H9 (cell line): ENCODE measurements around the gene PTPRN2. TPM values are rescaled to one million over a fixed set of nuclear protein-coding genes. Genes with fewer than 3 reads are reported as not detected.

Source experiments
- DNase-seq: peaks from one replicate; pipeline ENCODE4 v3.0.0-alpha.2; 2017
- H2AFZ ChIP-seq: one replicate; pipeline ENCODE4 v1.6.1; 2013; ENCODE audit warnings: mild to moderate bottlenecking, low read length, control low read depth, moderate library complexity
- H2AK5ac ChIP-seq: 2 replicates; pipeline ENCODE4 v1.6.1; 2013; ENCODE audit warnings: low read length, control low read depth, mixed read lengths; ENCODE audit not compliant: insufficient read length
- H2BK120ac ChIP-seq: one replicate; pipeline ENCODE4 v1.6.1; 2013; ENCODE audit warnings: low read depth, mild to moderate bottlenecking, low read length, control low read depth, inconsistent platforms; ENCODE audit not compliant: poor library complexity, severe bottlenecking
- H2BK12ac ChIP-seq: 2 replicates; pipeline ENCODE4 v1.6.1; 2013; ENCODE audit warnings: low read length, control low read depth, mixed read lengths, low read depth; ENCODE audit not compliant: insufficient read length
- H2BK15ac ChIP-seq: 2 replicates; pipeline ENCODE4 v1.6.1; 2013; ENCODE audit warnings: low read depth, low read length, control low read depth
- H2BK20ac ChIP-seq: one replicate; pipeline ENCODE4 v1.6.1; 2013; ENCODE audit warnings: low read depth, mild to moderate bottlenecking, low read length, control low read depth, inconsistent platforms; ENCODE audit not compliant: poor library complexity, severe bottlenecking
- H2BK5ac ChIP-seq: 2 replicates; pipeline ENCODE4 v1.6.1; 2013; ENCODE audit warnings: low read length, control low read depth, mixed read lengths; ENCODE audit not compliant: insufficient read length
- H3K14ac ChIP-seq: 2 replicates; pipeline ENCODE4 v1.6.1; 2013; ENCODE audit warnings: low read length, control low read depth; ENCODE audit not compliant: insufficient read depth
- H3K18ac ChIP-seq: 2 replicates; pipeline ENCODE4 v1.6.1; 2013; ENCODE audit warnings: low read depth, mild to moderate bottlenecking, mixed read lengths, low read length, control low read depth; ENCODE audit not compliant: insufficient read length
- H3K23ac ChIP-seq: 2 replicates; pipeline ENCODE4 v1.6.1; 2013; ENCODE audit warnings: low read length, control low read depth, mixed read lengths, low read depth; ENCODE audit not compliant: insufficient read length
- H3K23me2 ChIP-seq: 2 replicates; pipeline ENCODE4 v1.6.1; 2013; ENCODE audit warnings: low read depth, mild to moderate bottlenecking, mixed read lengths, low read length, control low read depth; ENCODE audit not compliant: insufficient read length, poor library complexity, severe bottlenecking
- H3K27ac ChIP-seq: 2 replicates; pipeline ENCODE4 v1.5.1; 2013; ENCODE audit warnings: low read length, control low read depth, mixed read lengths, low read depth; ENCODE audit not compliant: insufficient read length
- H3K27me3 ChIP-seq: 2 replicates; pipeline ENCODE4 v1.6.1; 2013; ENCODE audit warnings: low read length, control low read depth, inconsistent platforms; ENCODE audit not compliant: insufficient read depth
- H3K4ac ChIP-seq: 2 replicates; pipeline ENCODE4 v1.6.1; 2013; ENCODE audit warnings: low read depth, mild to moderate bottlenecking, control low read depth, inconsistent platforms, low read length, moderate library complexity
- H3K4me1 ChIP-seq: 2 replicates; pipeline ENCODE4 v1.6.1; 2013; ENCODE audit warnings: low read length, control low read depth, inconsistent platforms; ENCODE audit not compliant: insufficient read depth
- H3K4me2 ChIP-seq: 2 replicates; pipeline ENCODE4 v1.6.1; 2013; ENCODE audit warnings: low read length, control low read depth, mixed read lengths; ENCODE audit not compliant: insufficient read length, insufficient read depth
- H3K56ac ChIP-seq: 2 replicates; pipeline ENCODE4 v1.6.1; 2013; ENCODE audit warnings: low read depth, mild to moderate bottlenecking, mixed read lengths, low read length, control low read depth; ENCODE audit not compliant: insufficient read length
- H3K79me1 ChIP-seq: 2 replicates; pipeline ENCODE4 v1.6.1; 2013; ENCODE audit warnings: low read depth, mild to moderate bottlenecking, moderate library complexity, low read length, control low read depth, inconsistent platforms; ENCODE audit not compliant: insufficient read depth, poor library complexity, severe bottlenecking
- H3K79me2 ChIP-seq: 2 replicates; pipeline ENCODE4 v1.6.1; 2013; ENCODE audit warnings: low read length, control low read depth, inconsistent platforms; ENCODE audit not compliant: insufficient read depth
- H3K9ac ChIP-seq: 2 replicates; pipeline ENCODE4 v1.6.1; 2013; ENCODE audit warnings: low read length, control low read depth, mixed read lengths; ENCODE audit not compliant: insufficient read length; ENCODE audit errors: extremely low read depth
- H3K9me3 ChIP-seq: one replicate; pipeline ENCODE4 v1.6.1; 2013; ENCODE audit warnings: low read depth, low read length, inconsistent platforms; ENCODE audit not compliant: control insufficient read depth
- H3T11ph ChIP-seq: one replicate; pipeline ENCODE4 v1.6.1; 2013; ENCODE audit warnings: mild to moderate bottlenecking, low read length, control low read depth, inconsistent platforms
- H4K20me1 ChIP-seq: one replicate; pipeline ENCODE4 v1.6.1; 2013; ENCODE audit not compliant: control insufficient read depth, insufficient read length, insufficient read depth
- H4K5ac ChIP-seq: 2 replicates; pipeline ENCODE4 v1.6.1; 2013; ENCODE audit warnings: low read depth, mild to moderate bottlenecking, mixed read lengths, low read length, control low read depth; ENCODE audit not compliant: insufficient read length
- H4K8ac ChIP-seq: replicated peaks from 2 replicates; pipeline ENCODE4 v1.6.1; 2013; ENCODE audit warnings: low read length, control low read depth, mixed read lengths, low read depth; ENCODE audit not compliant: insufficient read length
- H4K91ac ChIP-seq: 2 replicates; pipeline ENCODE4 v1.6.1; 2013; ENCODE audit warnings: low read depth, mild to moderate bottlenecking, moderate library complexity, mixed read lengths, low read length, control low read depth; ENCODE audit not compliant: insufficient read length
- H3K27ac Mint-ChIP-seq, 3 experiments: 2 replicates in 2 of 3; 3 replicates in 1 of 3; pipeline ENCODE4 v1.8.0; 2020 to 2021; ENCODE audit warnings: mixed read lengths in 3 of 3, mild to moderate bottlenecking in 1 of 3, moderate library complexity in 1 of 3
- H3K27me3 Mint-ChIP-seq: 2 replicates; pipeline ENCODE4 v1.8.0; 2021; ENCODE audit warnings: low read depth, mild to moderate bottlenecking, moderate library complexity, mixed read lengths
- H3K36me3 Mint-ChIP-seq, 3 experiments: 2 replicates in 2 of 3; 3 replicates in 1 of 3; pipeline ENCODE4 v1.8.0; 2020 to 2021; ENCODE audit warnings: low read depth in 3 of 3, mixed read lengths in 3 of 3; ENCODE audit not compliant: insufficient read depth in 1 of 3
- H3K4me1 Mint-ChIP-seq, 2 experiments: 2 replicates each; pipeline ENCODE4 v1.8.0; 2020; ENCODE audit warnings: mixed read lengths in 2 of 2
- H3K4me3 Mint-ChIP-seq, 2 experiments: 2 replicates in 1 of 2; 3 replicates in 1 of 2; pipeline ENCODE4 v1.8.0; 2020 to 2021; ENCODE audit warnings: mild to moderate bottlenecking in 2 of 2, mixed read lengths in 2 of 2, moderate library complexity in 1 of 2
- H3K9me3 Mint-ChIP-seq, 2 experiments: 2 replicates in 1 of 2; 3 replicates in 1 of 2; pipeline ENCODE4 v1.8.0; 2020; ENCODE audit warnings: mild to moderate bottlenecking in 2 of 2, mixed read lengths in 2 of 2, moderate library complexity in 1 of 2
- WGBS: extraction: QIAGEN DNeasy Blood & Tissue Kit; methylation state at CpG from one replicate; pipeline ENCODE4 v1.1.7; 2013; ENCODE audit warnings: missing lambda C conversion rate, low lambda C conversion rate, mixed read lengths; ENCODE audit not compliant: insufficient read length; ENCODE audit errors: extremely low coverage; 5-methylcytosine and 5-hydroxymethylcytosine counted together
- total RNA-seq: library from RNA; stranded (reverse); gene quantifications from 2 replicates; pipeline ENCODE4 v1.2.1, GENCODE V29; 2021
- TF ChIP-seq, protein P1 (sequence below): fragments of 200-600 bp; sonication (generic); conservative IDR thresholded peaks from 3 replicates; pipeline ENCODE4 v1.8.0; 2021; ENCODE audit warnings: antibody characterized with exemption, mild to moderate bottlenecking

Gene PTPRN2
- total RNA-seq, 1 experiment from 2014 or later, result 5.2 TPM

DNA sequence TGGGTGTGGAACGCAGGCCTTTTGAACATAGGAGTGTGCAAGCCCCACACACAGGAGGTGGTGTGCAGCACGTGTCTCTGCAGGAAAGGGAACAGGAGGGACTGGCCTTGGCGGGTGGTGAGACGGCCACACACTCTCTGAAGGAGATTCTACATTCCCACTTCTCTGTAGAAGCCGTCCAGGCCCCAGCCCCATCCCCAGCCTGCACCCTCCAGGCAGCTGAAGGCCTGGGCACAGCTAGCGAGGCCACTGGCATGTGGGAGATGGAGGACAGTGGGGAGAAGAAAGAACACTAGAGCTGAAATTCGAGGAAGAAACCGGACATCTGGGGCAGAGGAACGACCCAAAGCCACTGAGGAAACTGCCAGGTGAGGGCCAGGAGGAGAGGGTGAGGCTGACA lies 743.5 kb downstream of the PTPRN2 start:
- Histone ChIP-seq H3K18ac (peak overlapping the region; percentile 24), H3K4me1 (peaks cover 4% of the 10 kb centered on the region; the same call in 1 of the 2 replicates), H4K8ac (no peak overlapping the region), H3K79me2 (no peaks in the 10 kb centered on the region), H3T11ph (no peak overlapping the region), H3K23me2 (no peaks in the 10 kb centered on the region), H2BK5ac (no peak overlapping the region), H2BK15ac (no peak overlapping the region), H2AFZ (no peak overlapping the region), H2BK120ac (no peak overlapping the region), H2BK20ac (no peak overlapping the region), H4K20me1 (no peaks in the 10 kb centered on the region), H4K91ac (no peak overlapping the region), H2AK5ac (no peak overlapping the region), H3K4me2 (no peak overlapping the region), H3K9me3 (no peaks in the 10 kb centered on the region), H3K79me1 (no peaks in the 10 kb centered on the region), H3K27ac (no peak overlapping the region), H3K23ac (no peak overlapping the region), H3K9ac (no peak overlapping the region), H4K5ac (no peak overlapping the region), H3K4ac (no peak overlapping the region), H3K14ac (no peak overlapping the region; the same call in 1 of the 2 replicates), H2BK12ac (no peak overlapping the region), H3K27me3 (no peaks in the 10 kb centered on the region), H3K56ac (no peak overlapping the region)
- no peak for DNase-seq
- Mint-ChIP-seq H3K27me3 (peaks cover 4% of the 10 kb centered on the region; the same call in 1 of the 2 replicates), H3K27ac (no peak overlapping the region), H3K9me3 (no peaks in the 10 kb centered on the region), H3K4me3 (no peak overlapping the region), H3K36me3 (no peaks in the 10 kb centered on the region; a peak in 1 of 7 replicates), H3K4me1 (peaks cover 30 to 33% of the 10 kb centered on the region in 2 experiments)
- WGBS, result no CpG with 5 or more reads among the region's 9 CpGs
- TF ChIP-seq, protein P1, sequence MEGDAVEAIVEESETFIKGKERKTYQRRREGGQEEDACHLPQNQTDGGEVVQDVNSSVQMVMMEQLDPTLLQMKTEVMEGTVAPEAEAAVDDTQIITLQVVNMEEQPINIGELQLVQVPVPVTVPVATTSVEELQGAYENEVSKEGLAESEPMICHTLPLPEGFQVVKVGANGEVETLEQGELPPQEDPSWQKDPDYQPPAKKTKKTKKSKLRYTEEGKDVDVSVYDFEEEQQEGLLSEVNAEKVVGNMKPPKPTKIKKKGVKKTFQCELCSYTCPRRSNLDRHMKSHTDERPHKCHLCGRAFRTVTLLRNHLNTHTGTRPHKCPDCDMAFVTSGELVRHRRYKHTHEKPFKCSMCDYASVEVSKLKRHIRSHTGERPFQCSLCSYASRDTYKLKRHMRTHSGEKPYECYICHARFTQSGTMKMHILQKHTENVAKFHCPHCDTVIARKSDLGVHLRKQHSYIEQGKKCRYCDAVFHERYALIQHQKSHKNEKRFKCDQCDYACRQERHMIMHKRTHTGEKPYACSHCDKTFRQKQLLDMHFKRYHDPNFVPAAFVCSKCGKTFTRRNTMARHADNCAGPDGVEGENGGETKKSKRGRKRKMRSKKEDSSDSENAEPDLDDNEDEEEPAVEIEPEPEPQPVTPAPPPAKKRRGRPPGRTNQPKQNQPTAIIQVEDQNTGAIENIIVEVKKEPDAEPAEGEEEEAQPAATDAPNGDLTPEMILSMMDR, result no peak
